ENCODE measurements around the gene U2SURP.
"Not testable (repeated sequence)": the region's sequence is repeated elsewhere in the genome, so short reads cannot be mapped to it uniquely, and the experiment has no call there.

Gene U2SURP

GRCh38 chr3:143010024-143010423 is 8.7 kb downstream of the U2SURP start:
- no peak overlapping the region for H3K4me3 ChIP-seq (ENCODE audit: low read depth, low read length)
- TF ChIP-seq, protein P1, sequence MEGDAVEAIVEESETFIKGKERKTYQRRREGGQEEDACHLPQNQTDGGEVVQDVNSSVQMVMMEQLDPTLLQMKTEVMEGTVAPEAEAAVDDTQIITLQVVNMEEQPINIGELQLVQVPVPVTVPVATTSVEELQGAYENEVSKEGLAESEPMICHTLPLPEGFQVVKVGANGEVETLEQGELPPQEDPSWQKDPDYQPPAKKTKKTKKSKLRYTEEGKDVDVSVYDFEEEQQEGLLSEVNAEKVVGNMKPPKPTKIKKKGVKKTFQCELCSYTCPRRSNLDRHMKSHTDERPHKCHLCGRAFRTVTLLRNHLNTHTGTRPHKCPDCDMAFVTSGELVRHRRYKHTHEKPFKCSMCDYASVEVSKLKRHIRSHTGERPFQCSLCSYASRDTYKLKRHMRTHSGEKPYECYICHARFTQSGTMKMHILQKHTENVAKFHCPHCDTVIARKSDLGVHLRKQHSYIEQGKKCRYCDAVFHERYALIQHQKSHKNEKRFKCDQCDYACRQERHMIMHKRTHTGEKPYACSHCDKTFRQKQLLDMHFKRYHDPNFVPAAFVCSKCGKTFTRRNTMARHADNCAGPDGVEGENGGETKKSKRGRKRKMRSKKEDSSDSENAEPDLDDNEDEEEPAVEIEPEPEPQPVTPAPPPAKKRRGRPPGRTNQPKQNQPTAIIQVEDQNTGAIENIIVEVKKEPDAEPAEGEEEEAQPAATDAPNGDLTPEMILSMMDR (conservative IDR thresholded peaks at IDR 0.05; ENCODE audit: low read depth, low read length): no peak
- no peak for DNase-seq (ENCODE audit: low read depth)

DNA sequence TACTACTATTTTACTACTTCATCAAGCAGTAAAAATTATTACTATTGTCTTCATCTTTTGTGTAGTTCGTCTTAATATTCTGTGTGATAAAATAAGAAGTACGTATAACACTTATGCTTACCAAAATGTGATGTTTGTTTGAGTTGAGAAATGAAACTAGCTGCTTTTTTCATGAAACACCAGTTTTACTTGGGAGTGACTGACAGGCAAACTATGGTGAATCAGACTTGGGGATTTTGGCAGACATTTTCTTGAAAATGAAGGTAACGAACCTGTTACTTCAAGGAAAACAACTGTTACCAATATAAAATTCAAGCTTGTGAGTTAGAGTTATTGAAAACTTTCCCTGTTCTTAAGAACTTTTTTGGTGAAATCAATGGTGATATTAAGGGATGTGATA is 10.3 kb downstream of the U2SURP start:
- DNase-seq (ENCODE audit: low read depth): no peak
- TF ChIP-seq, protein P1 (conservative IDR thresholded peaks at IDR 0.05; ENCODE audit: low read depth, low read length): no peak
- H3K4me3 ChIP-seq (ENCODE audit: low read depth, low read length): no peak overlapping the region

DNA sequence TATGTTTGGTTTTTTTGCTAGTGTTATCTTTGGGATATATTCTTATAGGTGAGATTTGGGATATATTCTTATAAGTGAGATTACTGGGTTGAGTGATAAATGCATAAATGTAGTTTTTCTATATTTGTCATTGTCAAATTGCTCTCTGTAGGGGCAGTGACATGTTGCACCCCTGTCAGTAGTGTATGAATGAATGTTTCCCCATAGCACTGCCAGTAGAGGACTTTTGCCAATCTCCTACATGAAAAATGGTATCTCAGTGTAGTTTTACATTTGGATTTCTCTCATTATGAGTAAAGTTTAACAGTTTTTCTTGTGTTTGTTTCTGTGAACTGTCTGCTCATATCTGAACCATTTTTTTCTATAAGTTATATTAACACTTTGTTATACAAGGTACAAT is 13.6 kb downstream of the U2SURP start:
- TF ChIP-seq, protein P1 (conservative IDR thresholded peaks at IDR 0.05; ENCODE audit: low read depth, low read length): no peak
- H3K4me3 ChIP-seq (ENCODE audit: low read depth, low read length): no peak overlapping the region
- DNase-seq (ENCODE audit: low read depth): no peak

DNA sequence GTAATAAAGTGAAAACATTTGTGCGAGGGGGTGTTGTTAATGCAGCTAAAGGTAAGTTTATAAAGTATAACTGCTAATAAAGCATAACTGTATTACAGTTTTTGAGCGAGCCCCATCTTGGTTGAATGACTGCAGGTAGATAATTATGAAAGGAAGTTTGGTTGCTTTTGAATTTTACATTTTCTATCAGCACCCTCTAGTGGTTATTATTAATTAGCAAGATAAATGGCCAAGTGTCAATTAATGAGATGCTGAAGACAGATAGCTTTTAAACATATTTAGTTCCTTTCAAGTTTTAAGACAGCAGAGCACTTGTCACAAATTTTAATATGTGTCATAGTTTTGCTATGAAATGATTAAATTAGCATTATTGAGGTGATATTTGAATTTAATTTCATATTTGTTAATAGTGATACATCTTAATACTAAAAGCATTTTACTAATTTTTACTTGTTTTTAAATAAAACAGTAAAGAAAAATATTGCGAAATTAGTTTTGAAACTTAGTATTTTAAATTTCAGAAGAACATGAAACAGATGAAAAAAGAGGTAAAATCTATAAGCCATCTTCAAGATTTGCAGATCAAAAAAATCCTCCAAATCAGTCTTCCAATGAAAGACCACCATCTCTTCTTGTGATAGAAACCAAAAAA is 15.1 kb downstream of the U2SURP start:
- TF ChIP-seq, protein P1 (conservative IDR thresholded peaks at IDR 0.05; ENCODE audit: low read depth, low read length): peak; percentile 56
- no peak for DNase-seq (ENCODE audit: low read depth)
- no peak overlapping the region for H3K4me3 ChIP-seq (ENCODE audit: low read depth, low read length)

GRCh38 chr3:143024351-143024960 is 23.1 kb downstream of the U2SURP start:
- TF ChIP-seq, protein P1 (conservative IDR thresholded peaks at IDR 0.05; ENCODE audit: low read depth, low read length): no peak
- H3K4me3 ChIP-seq (ENCODE audit: low read depth, low read length): no peak overlapping the region
- no peak for DNase-seq (ENCODE audit: low read depth)

GRCh38 chr3:143031327-143031726 is 30.0 kb downstream of the U2SURP start:
- DNase-seq (ENCODE audit: low read depth): peak; percentile 31
- TF ChIP-seq, protein P1 (conservative IDR thresholded peaks at IDR 0.05; ENCODE audit: low read depth, low read length): no peak
- no peak overlapping the region for H3K4me3 ChIP-seq (ENCODE audit: low read depth, low read length)

GRCh38 chr3:143031796-143032387 is 30.5 kb downstream of the U2SURP start:
- not testable (repeated sequence) for H3K4me3 ChIP-seq (ENCODE audit: low read depth, low read length)

More at GRCh38 chr3:143031796-143032387, 30.5 kb downstream of the U2SURP start:
- DNase-seq (ENCODE audit: low read depth): not testable (repeated sequence)

Measured in choroid plexus epithelial cell (primary cell).